ENCODE results near the gene S100PBP.

The S100PBP gene

DNA sequence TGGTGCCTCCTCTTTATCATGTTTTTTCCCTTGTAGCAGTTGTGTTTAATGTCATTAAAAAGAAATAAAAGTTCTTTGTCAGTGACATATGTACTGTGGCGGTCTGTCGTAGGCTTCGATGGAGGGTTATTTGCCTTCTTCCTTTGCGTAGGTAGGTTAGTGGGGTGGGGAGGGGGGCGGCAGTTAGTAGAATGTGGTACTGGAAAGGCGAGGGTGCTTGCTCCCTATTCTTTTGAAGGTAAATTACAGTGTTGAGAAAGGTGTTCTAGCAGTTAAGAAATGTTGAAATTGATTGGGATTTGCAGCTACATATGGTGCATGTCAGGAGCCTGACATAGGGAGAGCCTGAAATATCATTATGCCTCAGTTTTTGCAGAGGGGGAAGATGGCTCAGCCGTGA is 41.3 kb downstream of the S100PBP start:
- DNase-seq (ENCODE audit: extremely low read depth, low read depth): no peak
- TF ChIP-seq, protein P1, sequence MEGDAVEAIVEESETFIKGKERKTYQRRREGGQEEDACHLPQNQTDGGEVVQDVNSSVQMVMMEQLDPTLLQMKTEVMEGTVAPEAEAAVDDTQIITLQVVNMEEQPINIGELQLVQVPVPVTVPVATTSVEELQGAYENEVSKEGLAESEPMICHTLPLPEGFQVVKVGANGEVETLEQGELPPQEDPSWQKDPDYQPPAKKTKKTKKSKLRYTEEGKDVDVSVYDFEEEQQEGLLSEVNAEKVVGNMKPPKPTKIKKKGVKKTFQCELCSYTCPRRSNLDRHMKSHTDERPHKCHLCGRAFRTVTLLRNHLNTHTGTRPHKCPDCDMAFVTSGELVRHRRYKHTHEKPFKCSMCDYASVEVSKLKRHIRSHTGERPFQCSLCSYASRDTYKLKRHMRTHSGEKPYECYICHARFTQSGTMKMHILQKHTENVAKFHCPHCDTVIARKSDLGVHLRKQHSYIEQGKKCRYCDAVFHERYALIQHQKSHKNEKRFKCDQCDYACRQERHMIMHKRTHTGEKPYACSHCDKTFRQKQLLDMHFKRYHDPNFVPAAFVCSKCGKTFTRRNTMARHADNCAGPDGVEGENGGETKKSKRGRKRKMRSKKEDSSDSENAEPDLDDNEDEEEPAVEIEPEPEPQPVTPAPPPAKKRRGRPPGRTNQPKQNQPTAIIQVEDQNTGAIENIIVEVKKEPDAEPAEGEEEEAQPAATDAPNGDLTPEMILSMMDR (IDR thresholded peaks at IDR 0.05; ENCODE audit: low read depth, low read length, missing control alignments): no peak
- H3K4me3 ChIP-seq (replicated peaks; ENCODE audit: low read depth, low read length): no peak overlapping the region

DNA sequence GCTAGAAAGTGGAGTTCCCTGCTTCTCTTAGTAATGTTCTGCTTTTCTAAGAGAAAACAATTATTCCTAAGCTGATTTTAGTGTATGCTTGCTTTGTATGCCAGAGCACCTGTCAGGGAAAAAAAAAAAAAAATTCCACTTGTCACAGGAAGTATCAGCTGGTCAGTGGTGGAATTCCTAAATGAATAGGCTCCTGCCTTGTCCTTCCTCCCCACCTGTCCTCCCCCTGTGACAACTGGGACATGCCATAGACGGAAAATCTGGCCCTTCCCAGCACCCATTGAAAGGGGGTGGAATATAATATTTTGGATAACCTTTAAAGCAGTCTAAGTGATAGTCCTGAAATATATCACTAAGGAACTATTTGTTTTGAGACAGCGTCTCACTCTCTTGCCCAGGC is 42.5 kb downstream of the S100PBP start:
- DNase-seq (ENCODE audit: extremely low read depth, low read depth): no peak
- TF ChIP-seq, protein P1 (IDR thresholded peaks at IDR 0.05; ENCODE audit: low read depth, low read length, missing control alignments): no peak
- no peak overlapping the region for H3K4me3 ChIP-seq (replicated peaks; ENCODE audit: low read depth, low read length)

DNA sequence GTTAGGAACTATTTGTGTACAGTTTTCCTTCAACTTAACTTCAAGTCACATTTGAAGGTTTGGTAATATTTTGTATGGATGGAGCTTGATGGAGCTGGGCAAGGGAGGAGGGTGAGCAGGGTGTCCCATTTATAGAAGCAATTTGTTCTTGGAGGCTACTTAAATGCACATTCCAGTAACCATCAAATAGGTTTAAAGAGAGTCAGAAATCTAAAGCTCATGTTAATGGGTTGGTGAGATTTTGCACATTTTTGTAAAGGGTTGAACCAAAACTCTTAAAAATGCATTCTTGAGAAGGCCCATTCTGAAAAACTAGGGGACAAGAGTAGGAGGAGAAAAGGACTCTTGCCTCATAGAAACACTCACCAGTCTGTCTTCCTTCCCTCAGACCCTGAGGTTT is 43.1 kb downstream of the S100PBP start:
- TF ChIP-seq, protein P1 (IDR thresholded peaks at IDR 0.05; ENCODE audit: low read depth, low read length, missing control alignments): no peak
- no peak for DNase-seq (ENCODE audit: extremely low read depth, low read depth)
- H3K4me3 ChIP-seq (replicated peaks; ENCODE audit: low read depth, low read length): no peak overlapping the region

DNA sequence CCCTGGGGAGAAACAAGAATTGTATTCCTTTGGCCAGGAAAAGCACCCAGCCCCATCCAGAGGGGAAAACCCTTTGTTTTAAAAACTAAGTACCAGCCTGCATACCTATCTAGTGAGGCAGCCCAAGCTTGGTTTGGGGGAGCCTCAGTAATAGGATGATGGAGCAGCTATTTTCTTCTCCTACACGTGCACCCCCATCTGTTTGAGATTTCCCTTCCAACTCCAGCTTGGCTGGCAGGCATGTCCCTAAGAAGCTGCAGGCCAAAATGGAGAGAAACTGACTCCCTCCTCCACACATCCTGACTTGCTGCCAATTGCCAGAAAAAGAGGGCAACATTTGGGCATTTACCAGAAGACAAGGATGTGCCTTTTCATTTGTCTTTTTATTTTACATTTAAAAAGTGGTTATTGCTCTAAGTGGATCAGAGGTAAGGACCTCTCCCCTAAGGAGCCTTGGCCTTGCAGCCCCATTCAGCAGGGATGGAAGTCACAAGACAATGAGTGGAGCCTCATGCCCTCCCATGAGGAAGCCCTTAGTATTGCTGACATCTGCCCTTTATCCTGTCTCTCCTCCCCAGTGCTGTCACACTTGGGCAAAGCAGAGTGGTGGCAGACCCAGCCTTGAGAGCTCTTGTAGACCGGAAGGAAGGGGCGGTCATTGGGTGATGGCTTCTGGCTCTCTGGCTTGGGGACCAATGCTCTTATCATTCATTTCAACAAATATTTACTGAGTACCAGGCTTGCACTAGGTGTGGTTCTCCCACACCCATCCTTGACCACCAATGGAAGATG is 44.6 kb downstream of the S100PBP start:
- no peak overlapping the region for H3K4me3 ChIP-seq (replicated peaks; ENCODE audit: low read depth, low read length)
- TF ChIP-seq, protein P1 (IDR thresholded peaks at IDR 0.05; ENCODE audit: low read depth, low read length, missing control alignments): no peak
- DNase-seq (ENCODE audit: extremely low read depth, low read depth): no peak

DNA sequence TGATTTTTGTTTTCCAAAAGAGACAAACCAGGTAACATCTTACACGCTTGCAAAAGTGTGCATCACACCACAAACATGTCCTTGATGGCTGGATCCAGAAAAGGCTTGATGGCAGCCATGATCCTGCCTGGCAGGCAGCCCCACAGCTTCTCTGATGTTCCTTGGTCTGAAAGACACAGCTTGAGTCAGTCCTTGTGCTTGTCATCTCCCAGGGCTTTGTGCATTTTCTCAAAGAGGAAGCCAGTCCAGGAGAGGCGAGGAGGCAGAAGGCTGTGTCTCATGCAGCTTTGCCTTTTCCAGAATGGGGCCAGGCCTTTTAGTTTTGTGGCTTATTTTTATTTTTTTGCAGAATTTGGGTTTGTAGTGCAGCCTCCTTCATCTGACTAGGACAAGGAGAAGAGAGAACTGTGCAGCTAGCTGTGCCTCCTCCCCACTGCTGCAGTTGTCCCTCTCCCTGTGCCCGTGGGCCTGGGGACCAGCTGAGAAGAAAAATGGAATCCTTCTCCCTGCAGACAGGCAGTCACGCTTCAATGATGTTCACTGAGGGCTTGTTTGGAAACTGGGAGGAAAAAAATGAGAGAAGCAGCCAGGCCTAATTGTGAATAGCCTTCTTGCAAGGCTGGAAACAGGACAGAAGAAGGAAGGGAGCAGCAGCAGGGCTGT is 45.9 kb downstream of the S100PBP start:
- H3K4me3 ChIP-seq (replicated peaks; ENCODE audit: low read depth, low read length): no peak overlapping the region
- no peak for DNase-seq (ENCODE audit: extremely low read depth, low read depth)
- TF ChIP-seq, protein P1 (IDR thresholded peaks at IDR 0.05; ENCODE audit: low read depth, low read length, missing control alignments): no peak

DNA sequence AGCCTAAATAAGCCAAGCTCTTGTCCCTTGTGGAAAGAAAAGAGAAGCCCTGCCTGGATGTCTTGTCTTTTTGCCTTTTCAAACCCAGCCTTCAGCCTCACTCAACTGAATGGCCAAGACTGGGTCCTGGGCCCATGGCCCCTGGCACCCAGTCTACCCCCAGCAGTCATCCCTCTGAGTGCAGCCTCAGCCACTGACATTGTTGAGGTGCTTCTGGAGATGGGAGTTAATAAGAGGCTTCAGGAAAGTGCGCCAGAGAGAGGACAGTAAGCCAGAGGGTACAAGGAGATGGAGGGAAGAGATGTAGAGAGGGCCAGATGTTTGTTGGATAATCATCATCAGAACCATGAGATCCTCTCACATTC is 46.4 kb downstream of the S100PBP start:
- no peak for DNase-seq (ENCODE audit: extremely low read depth, low read depth)
- TF ChIP-seq, protein P1 (IDR thresholded peaks at IDR 0.05; ENCODE audit: low read depth, low read length, missing control alignments): no peak
- no peak overlapping the region for H3K4me3 ChIP-seq (replicated peaks; ENCODE audit: low read depth, low read length)
